K562 (cell line): ENCODE data around the gene PPP2R2B. TPM values are rescaled to one million over a fixed set of nuclear protein-coding genes. Genes with fewer than 3 reads are reported as not detected.

ENCODE experiments used
- ATAC-seq: fragments of 200-7000 bp; cut with Tn5 transposase; 3 replicates; pipeline ENCODE4 v1.9.1; 2020; ENCODE audit warnings: moderate library complexity
- BruUV-seq: library from RNA; stranded (reverse); fragments of 400-500 nt; replicated peaks from 2 replicates; lab custom pipeline; 2021; lab: Mats Ljungman, UMichigan
- CTCF ChIA-PET: fragments of 300-600 bp; formaldehyde crosslinking; extraction: SDS; loops from one replicate; lab custom pipeline; 2021; ENCODE audit warnings: low intra/inter-chr PET ratio; lab: Yijun Ruan, JAX
- POLR2A ChIA-PET: fragments of 300-600, 350-650 bp; sonication (Branson Sonifier 250); formaldehyde crosslinking; extraction: SDS; loops from one replicate; lab custom pipeline; 2021; ENCODE audit warnings: antibody characterized with exemption, inconsistent platforms; lab: Yijun Ruan, JAX
- DNase-seq, 4 experiments: peaks; one replicate each; pipeline versions ENCODE4 v3.0.0 to v3.0.0-alpha.2; 2011 to 2018; ENCODE audit warnings: low spot score in 3 of 4, mixed read lengths in 3 of 4; ENCODE audit errors: extremely low read depth in 1 of 4
- FAIRE-seq: peaks from 2 replicates; lab custom pipeline; 2011; peaks lifted over from hg19 to GRCh38; lab: Jason Lieb, UNC
- H2AFZ ChIP-seq: 2 replicates; pipeline ENCODE4 v1.6.0; 2011; ENCODE audit warnings: low read depth, low read length, control low read depth, inconsistent platforms
- H3K27ac ChIP-seq: fragments of 200-600 bp; 3 replicates; pipeline ENCODE4 v1.8.0; 2011; ENCODE audit warnings: low read depth, mild to moderate bottlenecking, control low read depth, inconsistent platforms, low read length, moderate library complexity, mixed read lengths; ENCODE audit errors: extremely low read depth
- H3K27me3 ChIP-seq, 2 experiments: fragments of 300-600 bp in 1 of 2; 2 replicates in 1 of 2; 3 replicates in 1 of 2; pipeline versions ENCODE4 v1.6.0 to v1.8.0; 2011; ENCODE audit warnings: inconsistent platforms in 2 of 2, low read length in 2 of 2, mild to moderate bottlenecking in 1 of 2, mixed read lengths in 1 of 2, moderate library complexity in 1 of 2; ENCODE audit not compliant: control insufficient read depth in 2 of 2, insufficient read depth in 2 of 2
- H3K36me3 ChIP-seq: fragments of 300-600 bp; 3 replicates; pipeline ENCODE4 v1.8.0; 2011; ENCODE audit warnings: mild to moderate bottlenecking, low read length, inconsistent platforms; ENCODE audit not compliant: control insufficient read depth, insufficient read depth
- H3K4me1 ChIP-seq, 2 experiments: fragments of 200-600 bp in 1 of 2; replicated peaks in 1 of 2; 2 replicates in 1 of 2; 3 replicates in 1 of 2; pipeline versions ENCODE4 v1.5.1 to v1.8.0; 2011; ENCODE audit warnings: inconsistent platforms in 2 of 2, low read length in 2 of 2, mild to moderate bottlenecking in 1 of 2, mixed read lengths in 1 of 2, moderate library complexity in 1 of 2; ENCODE audit not compliant: control insufficient read depth in 2 of 2, insufficient read depth in 2 of 2
- H3K4me2 ChIP-seq: 2 replicates; pipeline ENCODE4 v1.6.1; 2011; ENCODE audit warnings: low read length, control low read depth, inconsistent platforms, mixed read lengths; ENCODE audit not compliant: insufficient read depth
- H3K4me3 ChIP-seq: fragments of 200-600 bp; sonication (generic), shearing (Covaris generic); 2 replicates; pipeline ENCODE4 v1.5.1; 2016; ENCODE audit warnings: control low read depth, inconsistent platforms
- H3K79me2 ChIP-seq: fragments of 200-600 bp; 3 replicates; pipeline ENCODE4 v1.8.0; 2011; ENCODE audit warnings: low read length, inconsistent platforms; ENCODE audit not compliant: control insufficient read depth, insufficient read depth
- H3K9ac ChIP-seq, 2 experiments: 2 replicates each; pipeline versions ENCODE4 v1.6.0 to v1.6.1; 2011; ENCODE audit warnings: low read depth in 2 of 2, low read length in 2 of 2, control low read depth in 1 of 2, inconsistent platforms in 1 of 2, mild to moderate bottlenecking in 1 of 2, mixed read lengths in 1 of 2; ENCODE audit not compliant: insufficient read depth in 1 of 2
- H3K9me1 ChIP-seq: one replicate; pipeline ENCODE4 v1.6.0; 2011; ENCODE audit warnings: inconsistent platforms, mild to moderate bottlenecking, low read length, moderate library complexity; ENCODE audit not compliant: control insufficient read depth, insufficient read depth
- H3K9me3 ChIP-seq: replicated peaks from 2 replicates; pipeline ENCODE4 v1.5.1; 2011; ENCODE audit warnings: low read depth, low read length, inconsistent platforms; ENCODE audit not compliant: control insufficient read depth, insufficient read depth
- H4K20me1 ChIP-seq: replicated peaks from 2 replicates; pipeline ENCODE4 v1.6.1; 2011; ENCODE audit warnings: low read length, inconsistent platforms, mixed read lengths; ENCODE audit not compliant: control insufficient read depth, insufficient read depth
- DNMT1 ChIP-seq: fragments of 450-650 bp; IDR thresholded peaks from 2 replicates; pipeline ENCODE4 v1.6.1; 2016; ENCODE audit warnings: antibody characterized with exemption, mild to moderate bottlenecking
- PTRF ChIP-seq: fragments of 450-650 bp; IDR thresholded peaks from 2 replicates; pipeline ENCODE4 v1.6.1; 2016; ENCODE audit warnings: mild to moderate bottlenecking, missing genetic modification characterization, missing compliant biosample characterization
- SIN3B ChIP-seq: fragments of 450-650 bp; IDR thresholded peaks from 2 replicates; pipeline ENCODE4 v1.6.1; 2017; ENCODE audit warnings: low read depth, mild to moderate bottlenecking, moderate library complexity
- ZC3H4 ChIP-seq: sonication (generic); formaldehyde crosslinking; IDR thresholded peaks from 2 replicates; pipeline ENCODE4 v1.9.0; 2021; ENCODE audit warnings: missing genetic modification reagents, borderline replicate concordance
- ZNF408 ChIP-seq: fragments of 250-450 bp; sonication (Bioruptor Pico); IDR thresholded peaks from 2 replicates; pipeline ENCODE4 v1.4.0; 2020; ENCODE audit warnings: low read depth, mild to moderate bottlenecking, moderate library complexity
- WGBS: fragments of 100-300 bp; shearing (Covaris generic); methylation state at CpG from one replicate; pipeline ENCODE4 v1.1.6; 2016; ENCODE audit warnings: low coverage, mixed read lengths; ENCODE audit not compliant: insufficient coverage; ENCODE audit errors: missing lambda C conversion rate; 5-methylcytosine and 5-hydroxymethylcytosine counted together
- in situ Hi-C: fragments of 300-500 bp; cut with MboI; formaldehyde crosslinking; loops from 4 replicates; pipeline ENCODE4 v1.15.0; 2018; ENCODE audit warnings: inconsistent platforms, mixed read lengths
- intact Hi-C: fragments of 100-400 bp; cut with micrococcal nuclease; formaldehyde crosslinking; loops from 2 replicates; pipeline ENCODE4 v1.14.2; 2022
- polyA plus RNA-seq, 8 experiments: library from polyadenylated mRNA; depleted of rRNA in 4 of 8; stranded (reverse) in 5 of 8; unstranded in 3 of 8; fragments of >200 nt; fragmentation: Nextera tagmentation in 2 of 8; fragmentation: Illumina TruSeq in 1 of 8; extraction: Ambion mirVana in 2 of 8; extraction: Trizol in 1 of 8; gene quantifications; 2 replicates each; pipeline versions ENCODE4 v1.2.1 to v1.2.3, GENCODE V29; 2011 to 2014; ENCODE audit warnings: inconsistent platforms in 1 of 8, missing spikeins in 1 of 8
- total RNA-seq, 7 experiments: library from RNA; depleted of rRNA in 6 of 7; stranded (reverse); fragments of >200 nt in 6 of 7; fragmentation: Illumina TruSeq in 2 of 7; extraction: Trizol in 2 of 7; gene quantifications; 2 replicates each; pipeline versions ENCODE4 v1.2.1 to v1.2.3, GENCODE V29; 2011 to 2021; ENCODE audit warnings: low replicate concordance in 1 of 7
- TF ChIP-seq, protein P1 (sequence below), 2 experiments: fragments of 450-650 bp in 1 of 2; sonication (generic) in 1 of 2; formaldehyde crosslinking in 1 of 2; IDR thresholded peaks; 2 replicates each; pipeline versions ENCODE4 v1.7.1 to v1.9.0; 2016 to 2022; ENCODE audit warnings: inconsistent platforms in 1 of 2, mild to moderate bottlenecking in 1 of 2, missing genetic modification reagents in 1 of 2

Gene PPP2R2B
- total and polyA plus RNA-seq, 9 of the 15 experiments (the other 6 are each of a cell fraction or from before 2014, with no cell fraction given) = not detected

GRCh38 chr5:146672866-146673265 is 205.7 kb downstream of the PPP2R2B start:
- no peak overlapping the region for H3K4me3 ChIP-seq
- no peaks in the 10 kb centered on the region for H3K9me1 ChIP-seq
- no peak overlapping the region for H3K27ac ChIP-seq
- no peaks in the 10 kb centered on the region for H3K27me3 ChIP-seq
- POLR2A ChIA-PET = interaction anchor here (0.6 kb wide), 1 partner anchor 10 kb away, joined by 4 read pairs; no protein-coding TSS in a partner anchor
- H3K4me1 ChIP-seq = no peaks in the 10 kb centered on the region
- H3K36me3 ChIP-seq = no peaks in the 10 kb centered on the region
- FAIRE-seq = no peak
- H3K9me3 ChIP-seq = no peaks in the 10 kb centered on the region
- BruUV-seq = no TSS peak
- no peak overlapping the region for H2AFZ ChIP-seq
- in situ Hi-C loops = no loop called here
- WGBS = 7% methylated on average over 1 of the region's 1 CpG
- CTCF ChIA-PET = no interaction called here
- no peak overlapping the region for H3K9ac ChIP-seq
- no peak for ATAC-seq
- intact Hi-C loops = no loop called here
- no peak for DNase-seq
- TF ChIP-seq SIN3B (no peak), ZNF408 (CRISPR knock-in tag) (no peak)
- no peak overlapping the region for H3K4me2 ChIP-seq
- no peaks in the 10 kb centered on the region for H3K79me2 ChIP-seq
- H4K20me1 ChIP-seq = no peaks in the 10 kb centered on the region

DNA sequence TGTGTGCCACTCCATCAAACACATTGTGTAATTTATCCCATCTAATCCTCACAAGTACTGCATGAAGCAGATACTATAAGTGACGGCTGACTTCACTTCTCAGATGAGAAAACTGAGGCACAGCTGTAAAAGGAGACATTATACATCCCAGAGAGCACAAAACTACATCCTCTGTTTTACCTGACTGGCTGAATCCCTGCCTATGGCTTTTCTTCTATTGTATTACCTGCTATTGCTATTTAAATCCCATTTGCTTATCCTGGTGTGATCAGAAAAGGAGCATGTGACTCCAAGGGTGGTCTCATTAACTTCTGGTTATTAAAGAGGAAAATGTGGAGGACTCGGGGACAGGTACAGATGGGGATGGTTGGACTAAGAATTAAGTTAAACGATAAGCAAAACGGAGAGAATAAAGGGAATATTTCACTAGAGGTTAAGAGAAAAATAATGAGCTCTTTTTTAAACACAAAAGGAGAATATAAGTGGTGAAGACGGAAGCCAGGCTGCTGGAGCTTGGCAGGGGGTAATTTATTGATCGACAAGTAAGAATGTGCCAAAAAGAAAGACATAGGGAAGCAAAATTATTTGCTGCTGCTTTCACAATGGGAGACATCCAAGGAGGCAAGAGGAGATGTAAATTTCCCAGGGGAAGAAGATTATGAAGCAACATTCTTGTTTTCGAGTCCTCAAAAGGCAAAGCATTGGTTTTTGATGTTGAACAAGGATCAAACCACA is 206.8 kb downstream of the PPP2R2B start:
- no peak for TF ChIP-seq DNMT1
- TF ChIP-seq, protein P1, sequence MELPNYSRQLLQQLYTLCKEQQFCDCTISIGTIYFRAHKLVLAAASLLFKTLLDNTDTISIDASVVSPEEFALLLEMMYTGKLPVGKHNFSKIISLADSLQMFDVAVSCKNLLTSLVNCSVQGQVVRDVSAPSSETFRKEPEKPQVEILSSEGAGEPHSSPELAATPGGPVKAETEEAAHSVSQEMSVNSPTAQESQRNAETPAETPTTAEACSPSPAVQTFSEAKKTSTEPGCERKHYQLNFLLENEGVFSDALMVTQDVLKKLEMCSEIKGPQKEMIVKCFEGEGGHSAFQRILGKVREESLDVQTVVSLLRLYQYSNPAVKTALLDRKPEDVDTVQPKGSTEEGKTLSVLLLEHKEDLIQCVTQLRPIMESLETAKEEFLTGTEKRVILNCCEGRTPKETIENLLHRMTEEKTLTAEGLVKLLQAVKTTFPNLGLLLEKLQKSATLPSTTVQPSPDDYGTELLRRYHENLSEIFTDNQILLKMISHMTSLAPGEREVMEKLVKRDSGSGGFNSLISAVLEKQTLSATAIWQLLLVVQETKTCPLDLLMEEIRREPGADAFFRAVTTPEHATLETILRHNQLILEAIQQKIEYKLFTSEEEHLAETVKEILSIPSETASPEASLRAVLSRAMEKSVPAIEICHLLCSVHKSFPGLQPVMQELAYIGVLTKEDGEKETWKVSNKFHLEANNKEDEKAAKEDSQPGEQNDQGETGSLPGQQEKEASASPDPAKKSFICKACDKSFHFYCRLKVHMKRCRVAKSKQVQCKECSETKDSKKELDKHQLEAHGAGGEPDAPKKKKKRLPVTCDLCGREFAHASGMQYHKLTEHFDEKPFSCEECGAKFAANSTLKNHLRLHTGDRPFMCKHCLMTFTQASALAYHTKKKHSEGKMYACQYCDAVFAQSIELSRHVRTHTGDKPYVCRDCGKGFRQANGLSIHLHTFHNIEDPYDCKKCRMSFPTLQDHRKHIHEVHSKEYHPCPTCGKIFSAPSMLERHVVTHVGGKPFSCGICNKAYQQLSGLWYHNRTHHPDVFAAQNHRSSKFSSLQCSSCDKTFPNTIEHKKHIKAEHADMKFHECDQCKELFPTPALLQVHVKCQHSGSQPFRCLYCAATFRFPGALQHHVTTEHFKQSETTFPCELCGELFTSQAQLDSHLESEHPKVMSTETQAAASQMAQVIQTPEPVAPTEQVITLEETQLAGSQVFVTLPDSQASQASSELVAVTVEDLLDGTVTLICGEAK (IDR thresholded peaks at IDR 0.05) = no peak
- TF ChIP-seq, protein P1 (CRISPR knock-in tag; IDR thresholded peaks at IDR 0.05) = no peak
- TF ChIP-seq ZC3H4 = no peak
- TF ChIP-seq PTRF = no peak
- Histone ChIP-seq H3K27ac (no peak overlapping the region), H3K4me3 (no peak overlapping the region), H3K27me3 (no peaks in the 10 kb centered on the region), H4K20me1 (no peaks in the 10 kb centered on the region), H2AFZ (no peak overlapping the region), H3K9me1 (no peaks in the 10 kb centered on the region), H3K9ac (no peak overlapping the region), H3K4me2 (no peak overlapping the region), H3K9me3 (no peaks in the 10 kb centered on the region), H3K4me1 (no peaks in the 10 kb centered on the region), H3K36me3 (no peaks in the 10 kb centered on the region), H3K79me2 (no peaks in the 10 kb centered on the region)
- ATAC-seq = no peak
- BruUV-seq = no TSS peak
- intact Hi-C loops (no loop called here), in situ Hi-C loops (no loop called here)
- ChIA-PET CTCF (no interaction called here), POLR2A (no interaction called here)
- DNase-seq = no peak
- 1% methylated on average over 7 of the region's 7 CpGs for WGBS
- no peak for FAIRE-seq
